GM21619 (cell line): ENCODE results near the gene TMEM138.

Experiments
- ATAC-seq: cut with Tn5 transposase; IDR thresholded peaks from one replicate; pipeline ENCODE4 v1.9.1; 2021; ENCODE audit not compliant: unreplicated experiment

The TMEM138 gene

DNA sequence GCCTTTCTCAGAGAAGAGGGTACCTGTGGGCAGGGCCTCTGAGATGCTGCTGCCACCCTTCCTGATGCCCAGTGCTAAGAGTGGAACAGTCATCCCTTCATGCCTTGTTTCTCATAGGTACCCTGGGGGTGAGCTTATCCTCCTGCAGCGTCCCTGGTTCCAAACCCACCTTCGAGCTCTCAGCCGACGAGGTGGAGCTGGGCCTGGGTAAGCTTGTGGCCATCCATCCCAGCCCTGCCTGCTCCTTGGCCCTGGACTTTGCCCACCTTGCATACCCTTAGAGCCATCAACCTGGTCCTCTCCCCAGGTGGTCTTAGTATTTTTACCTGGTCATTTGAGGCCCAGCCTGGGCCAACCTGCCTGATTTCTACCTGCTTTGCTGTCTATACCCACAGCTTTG, 20.5 kb upstream of the TMEM138 start:
- ATAC-seq: no peak

DNA sequence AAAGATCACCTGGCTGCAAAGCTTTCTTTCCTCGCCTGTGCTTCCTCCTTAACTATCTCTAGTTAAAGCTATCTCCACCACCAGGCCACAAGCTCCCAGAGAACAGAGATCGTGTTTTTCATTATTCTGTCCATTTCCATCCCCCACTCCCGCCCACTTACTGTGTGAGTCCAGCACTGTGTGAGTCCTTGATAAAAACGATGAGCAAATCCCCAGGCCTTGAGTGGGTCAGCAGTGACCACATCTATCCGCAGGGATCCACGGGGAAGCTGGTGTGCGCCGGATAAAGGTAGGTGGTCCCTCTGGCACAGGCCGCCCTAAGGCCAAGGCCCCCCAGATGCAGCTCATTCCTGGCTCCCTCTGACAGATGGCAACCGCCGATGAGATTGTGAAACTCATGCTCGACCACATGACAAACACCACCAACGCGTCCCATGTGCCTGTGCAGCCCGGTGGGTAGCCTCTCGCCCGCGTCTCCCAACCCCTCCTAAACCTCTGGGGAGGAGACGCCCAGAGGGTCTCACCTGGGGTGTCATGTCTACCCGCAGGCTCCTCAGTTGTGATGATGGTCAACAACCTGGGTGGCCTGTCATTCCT, 19.9 kb upstream of the TMEM138 start:
- ATAC-seq: no peak

DNA sequence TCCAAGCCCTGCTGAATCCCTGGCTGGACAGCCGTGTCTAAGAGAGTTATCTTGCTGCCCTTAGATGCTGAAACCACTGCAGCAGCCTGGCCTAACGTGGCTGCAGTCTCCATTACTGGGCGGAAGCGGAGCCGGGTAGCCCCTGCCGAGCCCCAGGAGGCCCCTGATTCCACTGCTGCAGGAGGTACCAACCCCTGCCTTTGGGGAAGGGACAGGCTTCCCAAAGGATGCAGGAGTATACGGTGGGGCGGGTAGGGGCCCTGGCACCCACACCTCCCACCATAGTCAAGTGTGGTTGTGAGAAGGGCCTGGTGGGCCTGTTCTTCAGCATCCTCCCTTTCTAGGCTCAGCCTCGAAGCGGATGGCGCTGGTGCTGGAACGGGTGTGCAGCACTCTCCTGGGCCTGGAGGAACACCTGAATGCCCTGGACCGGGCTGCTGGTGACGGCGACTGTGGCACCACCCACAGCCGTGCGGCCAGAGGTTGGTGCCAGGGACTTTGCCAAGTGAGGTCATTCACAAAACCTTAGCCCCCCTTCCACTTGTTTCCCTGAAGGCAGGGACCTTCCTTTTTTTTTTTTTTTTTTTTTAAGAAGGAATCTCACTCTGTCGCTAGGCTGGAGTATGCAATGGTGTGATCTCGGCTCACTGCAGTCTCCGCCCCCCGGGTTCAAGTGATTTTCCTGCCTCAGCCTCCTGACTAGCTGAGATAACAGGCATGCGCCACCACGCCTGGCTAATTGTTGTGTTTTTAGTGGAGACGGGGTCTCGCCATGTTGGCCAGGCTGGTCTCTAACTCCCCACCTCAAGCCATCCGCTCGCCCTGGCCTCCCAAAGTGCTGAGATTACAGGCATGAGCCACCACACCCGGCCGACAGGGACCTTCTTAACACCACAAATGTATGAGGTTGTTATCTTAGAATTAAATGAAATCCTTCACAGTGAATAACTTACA, 18.1 kb upstream of the TMEM138 start:
- no peak for ATAC-seq

DNA sequence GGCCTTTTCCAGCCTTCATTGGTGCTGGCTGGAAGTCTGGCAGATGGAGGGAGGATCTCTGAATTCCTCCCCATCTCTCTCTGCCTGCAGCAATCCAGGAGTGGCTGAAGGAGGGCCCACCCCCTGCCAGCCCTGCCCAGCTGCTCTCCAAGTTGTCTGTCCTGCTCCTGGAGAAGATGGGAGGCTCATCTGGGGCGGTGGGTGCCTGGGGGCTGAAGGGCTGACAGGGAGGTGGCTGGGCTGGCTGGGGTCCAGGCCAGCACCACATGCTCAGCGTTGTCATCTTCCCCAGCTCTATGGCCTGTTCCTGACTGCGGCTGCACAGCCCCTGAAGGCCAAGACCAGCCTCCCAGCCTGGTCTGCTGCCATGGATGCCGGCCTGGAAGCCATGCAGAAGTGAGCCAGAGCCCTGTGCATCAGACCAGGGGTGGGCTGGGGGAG, 17.0 kb upstream of the TMEM138 start:
- no peak for ATAC-seq

DNA sequence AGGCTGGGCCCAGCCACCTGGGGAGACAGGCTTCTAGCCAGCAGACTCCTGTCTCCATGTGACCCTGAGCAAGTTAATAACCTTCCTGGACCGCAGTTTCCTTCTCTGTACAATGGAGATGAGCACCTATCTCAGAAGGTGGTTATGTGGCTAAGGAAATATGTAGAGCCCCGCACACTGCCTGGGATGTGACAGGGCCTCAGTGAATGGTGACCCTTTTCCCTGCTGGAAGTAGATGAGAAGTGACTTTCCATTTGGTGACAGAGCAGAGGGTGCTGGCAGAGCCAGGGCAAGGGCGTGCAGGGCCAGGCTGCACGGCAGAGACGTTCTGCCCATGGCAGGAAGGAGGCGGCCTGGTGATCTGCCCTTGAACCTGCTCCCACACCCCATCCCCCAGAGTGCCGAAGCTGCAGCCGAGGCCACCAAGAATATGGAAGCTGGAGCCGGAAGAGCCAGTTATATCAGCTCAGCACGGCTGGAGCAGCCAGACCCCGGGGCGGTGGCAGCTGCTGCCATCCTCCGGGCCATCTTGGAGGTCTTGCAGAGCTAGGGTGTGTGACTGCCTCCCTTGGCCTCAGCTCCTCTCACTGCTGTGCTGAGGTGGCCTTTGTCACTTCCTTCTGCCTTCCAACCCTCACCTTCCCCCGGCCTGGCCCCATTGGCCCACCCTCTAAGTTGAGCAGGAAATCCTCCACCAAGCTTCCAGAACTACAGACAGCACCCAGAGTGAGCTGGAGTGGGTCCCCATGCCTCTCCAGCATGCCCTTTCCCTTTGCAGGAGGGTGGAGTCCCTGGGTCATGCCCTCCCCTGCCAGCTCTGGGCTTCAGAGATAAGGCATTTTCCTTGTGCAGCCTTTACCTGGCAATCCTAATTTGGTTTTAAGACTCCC, 16.0 kb upstream of the TMEM138 start:
- no peak for ATAC-seq

DNA sequence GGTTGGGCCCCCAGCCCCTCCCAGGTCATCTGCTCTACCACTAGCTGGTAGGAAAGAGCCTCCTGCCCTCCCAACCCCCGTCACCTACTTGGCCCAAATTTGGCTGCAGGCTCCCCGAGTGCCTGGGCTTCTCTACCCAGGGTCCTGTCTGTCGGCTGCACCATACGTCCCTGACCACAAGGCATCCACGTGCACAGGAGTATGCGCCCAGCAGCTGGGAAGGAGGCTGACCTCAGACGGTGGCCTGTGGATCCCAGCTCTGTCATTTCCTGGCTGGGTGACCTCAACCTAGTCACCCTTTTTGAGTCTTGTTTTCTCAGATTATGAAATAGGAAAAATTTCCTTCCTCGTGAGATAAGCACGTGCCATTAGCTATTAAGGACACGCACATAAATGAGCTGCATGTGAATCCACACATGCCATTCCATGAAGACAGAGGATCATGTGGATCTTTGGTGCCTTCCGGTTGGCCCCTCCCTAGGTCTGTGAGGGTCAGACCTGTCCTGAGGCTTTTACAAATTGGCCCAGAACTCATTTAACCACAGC, 14.2 kb upstream of the TMEM138 start:
- ATAC-seq: no peak

DNA sequence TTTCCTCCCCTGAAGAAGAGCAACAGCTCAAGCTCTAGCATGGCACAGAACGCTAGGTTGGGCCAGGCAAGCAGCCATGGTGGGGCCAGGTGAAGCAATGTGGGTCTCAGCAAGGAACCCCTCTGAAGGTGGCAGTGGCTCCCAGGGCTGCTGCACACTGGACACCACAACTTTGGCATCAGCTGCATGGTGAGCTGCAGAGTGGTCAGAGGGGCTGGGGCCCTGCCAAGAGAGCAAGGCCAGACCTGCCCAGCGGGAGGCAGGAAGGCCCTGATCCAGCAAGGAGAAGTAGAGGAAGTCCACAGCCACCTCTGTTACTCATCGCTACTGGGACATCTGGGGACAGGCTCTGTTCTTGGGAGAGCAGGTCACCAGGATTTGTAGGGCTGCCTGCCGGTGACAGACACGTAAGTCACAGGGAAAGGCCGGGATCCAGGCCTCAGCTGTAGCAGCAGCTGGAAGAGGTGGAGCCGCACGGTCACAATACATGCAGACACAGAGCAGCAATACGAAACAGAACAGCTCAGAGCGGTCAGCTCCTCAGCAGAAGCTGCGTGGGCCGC, 12.9 kb upstream of the TMEM138 start:
- ATAC-seq: no peak

DNA sequence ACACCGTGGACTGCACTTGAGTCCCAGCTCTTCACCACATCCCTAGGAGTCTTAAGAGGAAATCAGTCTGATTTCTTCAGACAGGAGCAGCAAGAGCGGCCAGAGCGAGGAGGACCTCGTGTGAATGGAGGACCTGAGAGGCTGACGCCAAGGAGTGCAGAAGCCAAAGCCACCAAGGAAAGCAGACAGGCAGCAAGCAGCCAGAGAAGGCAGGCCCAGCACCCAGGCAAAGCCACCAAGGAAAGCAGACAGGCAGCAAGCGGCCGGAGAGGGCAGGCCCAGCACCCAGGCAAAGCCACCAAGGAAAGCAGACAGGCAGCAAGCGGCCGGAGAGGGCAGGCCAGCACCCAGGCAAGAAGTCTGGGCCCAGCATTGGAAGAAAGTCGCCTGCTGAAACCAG, 12.3 kb upstream of the TMEM138 start:
- ATAC-seq: no peak

DNA sequence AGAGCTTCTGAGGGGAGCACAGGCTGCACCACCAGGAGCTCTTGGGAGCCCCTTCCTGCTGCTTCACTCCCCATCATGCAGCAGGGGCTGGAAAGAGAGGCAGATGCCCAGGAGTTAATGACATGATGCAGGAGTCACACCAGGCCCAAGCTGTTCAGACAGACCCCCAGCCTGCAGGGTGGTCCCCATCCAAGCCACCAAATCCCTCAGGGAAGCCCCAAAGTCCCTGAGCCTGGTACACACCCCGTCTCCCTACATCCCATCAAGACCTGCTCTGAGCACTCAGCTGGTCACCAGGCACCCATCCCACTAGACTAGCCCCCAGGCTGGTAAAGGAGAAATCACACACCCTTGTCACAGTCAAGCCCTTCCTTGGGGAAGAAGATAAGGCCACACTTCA, 11.8 kb upstream of the TMEM138 start:
- no peak for ATAC-seq

DNA sequence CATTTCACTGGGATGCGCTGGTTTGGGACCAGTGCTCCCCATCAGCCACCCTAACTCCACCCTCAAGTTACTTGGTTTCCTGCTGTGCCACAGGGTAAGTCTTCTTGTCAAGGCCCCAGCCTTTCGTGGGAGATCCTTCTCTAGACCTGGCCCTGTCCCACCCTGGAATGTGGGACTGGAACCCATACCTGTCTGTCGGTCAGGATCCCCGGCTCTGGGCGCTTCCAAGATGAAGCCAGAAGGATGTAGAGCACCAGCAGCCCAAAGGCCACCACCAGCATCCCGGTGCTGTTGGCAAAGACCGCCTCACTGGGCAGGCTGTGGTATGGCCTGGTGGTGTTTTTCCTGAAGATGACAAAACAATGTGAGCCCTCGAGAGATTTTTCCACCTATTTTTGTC, 11.4 kb upstream of the TMEM138 start:
- ATAC-seq: no peak

DNA sequence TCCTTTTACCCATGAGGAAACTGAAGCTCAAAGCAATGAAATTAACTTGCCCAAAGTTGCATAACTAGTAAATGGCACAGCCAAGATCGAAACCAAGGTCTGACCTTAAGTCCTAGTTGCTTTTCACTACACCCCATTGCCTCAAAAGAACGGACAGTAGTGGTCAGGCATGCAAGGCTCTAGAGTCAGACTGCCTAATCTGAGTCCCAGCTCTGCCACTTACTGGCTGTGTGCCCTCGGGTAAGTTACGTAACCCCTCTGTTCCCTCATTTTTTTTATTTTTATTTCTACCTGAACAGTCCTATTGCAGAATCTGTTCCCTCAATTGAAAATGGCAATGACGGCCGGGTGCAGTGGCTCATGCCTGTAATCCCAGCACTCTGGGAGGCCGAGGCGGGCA, 10.1 kb upstream of the TMEM138 start:
- ATAC-seq: no peak

DNA sequence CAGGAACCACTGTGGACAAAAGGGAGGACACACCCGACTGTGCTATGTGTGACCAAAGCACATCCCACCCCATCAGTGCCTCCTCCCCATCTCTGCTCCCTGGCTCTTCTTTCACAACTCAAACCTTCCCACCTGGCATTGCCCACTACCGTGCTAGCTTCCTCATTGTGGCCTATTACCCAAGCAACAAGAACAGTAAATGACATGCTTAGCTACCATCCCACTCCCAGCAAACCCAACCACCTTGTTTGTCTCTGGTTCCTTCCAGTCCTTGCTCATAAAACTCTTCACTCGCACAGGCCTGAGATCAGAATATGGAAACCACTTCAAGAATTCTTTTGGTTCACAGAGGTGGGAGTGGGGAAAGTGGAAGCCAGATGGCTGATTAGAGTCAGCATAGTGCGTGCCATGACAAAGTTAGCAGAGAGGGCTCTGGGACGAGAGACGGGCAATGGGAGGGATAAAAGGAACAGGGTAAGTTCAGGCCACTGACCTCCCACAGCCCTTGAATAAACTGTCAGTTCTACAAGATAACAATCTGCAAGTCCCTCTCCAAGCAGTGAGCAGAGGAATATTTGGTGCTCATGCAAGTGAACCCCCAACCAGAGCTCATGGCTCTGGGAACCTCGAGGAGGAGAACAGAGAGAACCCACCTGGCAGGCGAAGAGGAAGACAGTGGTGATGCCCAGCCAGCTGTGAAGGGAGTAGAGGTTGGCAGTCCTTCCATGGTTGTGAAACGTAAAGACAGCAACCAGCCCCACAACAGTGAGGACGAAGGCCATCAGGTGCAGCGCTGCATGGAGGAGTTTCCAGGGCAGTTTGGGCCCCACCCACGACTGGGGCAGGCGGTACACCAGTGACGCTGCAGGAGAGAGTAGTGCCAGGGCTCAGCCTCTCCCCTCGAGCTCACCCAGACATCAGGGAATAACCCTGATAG, 8.8 kb upstream of the TMEM138 start:
- ATAC-seq: no peak

DNA sequence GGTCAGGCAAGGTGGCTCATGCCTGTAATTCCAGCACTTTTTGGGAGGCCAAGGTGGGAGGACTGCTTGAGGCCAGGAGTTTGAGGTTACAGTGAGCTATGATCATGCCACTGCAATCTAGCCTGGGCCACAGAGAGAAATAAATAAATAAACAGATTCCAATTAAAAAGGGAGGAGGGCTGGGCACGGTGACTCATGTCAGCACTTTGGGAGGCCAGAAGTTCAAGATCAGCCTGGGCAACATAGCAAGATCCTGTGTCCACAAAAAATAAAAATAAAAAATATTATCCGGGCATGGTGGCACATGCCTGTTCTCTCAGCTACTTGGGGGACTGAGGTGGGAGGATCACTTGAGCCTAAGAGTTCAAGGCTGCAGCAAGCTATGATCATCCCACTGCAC, 8.0 kb upstream of the TMEM138 start:
- ATAC-seq: no peak

DNA sequence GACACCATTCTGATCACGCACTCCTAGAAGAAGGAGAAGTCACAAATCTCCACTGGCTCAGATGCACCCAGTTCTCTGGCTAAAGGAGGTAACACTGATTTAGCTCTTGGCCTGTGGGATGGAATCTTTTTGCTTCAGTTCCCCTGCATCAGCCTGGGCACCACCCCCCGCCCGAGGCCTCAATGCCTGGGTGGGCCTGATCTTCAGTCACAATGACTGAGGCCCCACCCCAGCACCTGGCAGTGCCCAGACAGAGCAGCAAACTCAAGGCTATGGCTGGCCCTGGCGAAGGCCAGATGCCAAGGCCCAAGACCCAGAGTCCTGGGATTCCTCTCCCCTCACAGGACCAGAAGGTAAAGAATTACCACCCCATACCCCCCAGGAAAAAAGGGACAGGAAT, 5.5 kb upstream of the TMEM138 start:
- ATAC-seq: no peak

DNA sequence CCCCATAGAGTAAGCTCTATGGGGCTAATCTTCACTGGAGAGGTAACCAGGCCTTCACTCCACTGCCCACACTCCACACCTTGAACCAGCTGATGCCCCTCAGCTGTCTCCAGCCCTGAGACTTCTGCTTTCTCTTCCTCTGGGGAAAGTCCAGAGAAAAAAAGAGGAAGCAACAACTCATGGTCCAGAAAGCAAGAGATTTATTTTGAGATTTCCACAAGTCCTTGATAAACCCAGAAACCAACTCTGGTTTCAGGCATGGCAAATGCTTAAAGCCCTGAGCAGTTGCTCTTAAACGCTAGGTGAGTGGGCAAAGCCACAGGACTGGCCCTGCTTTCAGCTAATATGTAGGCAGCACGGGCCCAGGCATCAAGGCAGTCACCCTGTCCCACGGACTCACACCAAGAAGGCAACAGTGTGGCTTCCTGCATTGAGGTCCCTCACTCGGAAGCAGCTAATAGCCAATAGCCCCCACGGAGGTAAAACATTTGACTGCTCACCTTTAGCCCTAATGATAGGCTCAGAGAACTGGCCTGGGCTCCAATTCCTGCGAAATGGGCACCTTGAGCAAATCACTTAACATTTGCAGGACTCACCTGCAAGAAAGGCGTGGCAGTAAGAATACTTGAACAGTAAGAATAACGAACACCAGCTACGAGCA, 4.8 kb upstream of the TMEM138 start:
- ATAC-seq: peak; percentile 36

DNA sequence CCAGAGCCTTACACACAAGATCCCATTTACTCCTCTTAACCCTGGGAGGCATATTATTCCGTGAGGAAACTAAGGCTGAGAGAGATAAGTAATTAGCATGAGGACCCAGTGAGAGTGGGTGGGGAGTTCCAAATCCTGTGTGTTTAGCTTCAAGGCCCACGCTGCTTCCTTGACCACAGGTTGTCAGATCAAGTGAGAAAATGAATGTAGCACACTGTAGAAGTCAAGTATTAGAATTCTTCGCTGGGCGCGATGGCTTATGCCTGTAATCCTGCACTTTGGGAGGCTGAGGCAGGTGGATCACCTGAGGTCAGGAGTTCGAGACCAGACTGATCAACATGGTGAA, 4.3 kb upstream of the TMEM138 start:
- ATAC-seq: no peak

DNA sequence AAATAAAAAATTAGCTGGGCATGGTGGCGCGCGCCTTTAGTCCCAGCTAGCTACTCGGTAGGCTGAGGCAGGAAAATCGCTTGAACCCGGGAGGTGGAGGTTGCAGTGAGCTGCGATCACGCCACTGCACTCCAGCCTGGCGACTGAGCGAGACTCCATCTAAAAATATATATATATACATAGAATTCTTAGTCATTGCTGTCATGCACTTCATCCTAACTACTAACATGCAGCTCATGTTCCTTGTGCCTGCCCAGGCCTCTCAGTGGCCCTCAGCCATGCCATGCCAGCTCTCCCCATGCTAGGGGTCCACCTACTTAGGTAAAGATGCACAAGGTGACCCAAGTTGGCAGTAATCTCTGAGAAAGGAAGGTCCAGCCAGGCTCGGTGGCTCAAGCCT, 3.6 kb upstream of the TMEM138 start:
- ATAC-seq: no peak

DNA sequence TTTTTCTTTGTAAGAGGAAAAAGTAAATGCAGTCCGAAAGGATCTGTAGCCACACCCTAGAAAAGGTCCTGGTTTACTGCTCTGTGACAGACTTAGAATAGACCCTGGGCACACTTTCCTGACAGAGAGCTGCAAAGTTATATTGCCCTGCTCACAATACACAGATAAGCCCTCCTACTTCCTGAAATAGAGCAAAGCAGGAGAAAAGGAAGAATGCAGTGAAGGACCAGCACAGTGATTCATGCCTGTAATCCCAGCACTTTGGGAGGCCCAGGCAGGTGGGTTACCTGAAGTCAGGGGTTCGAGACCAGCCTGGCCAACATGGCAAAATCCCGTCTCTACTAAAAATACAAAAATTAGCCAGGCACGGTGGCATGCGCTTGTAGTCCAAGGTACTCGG, 2.7 kb upstream of the TMEM138 start:
- ATAC-seq: no peak

DNA sequence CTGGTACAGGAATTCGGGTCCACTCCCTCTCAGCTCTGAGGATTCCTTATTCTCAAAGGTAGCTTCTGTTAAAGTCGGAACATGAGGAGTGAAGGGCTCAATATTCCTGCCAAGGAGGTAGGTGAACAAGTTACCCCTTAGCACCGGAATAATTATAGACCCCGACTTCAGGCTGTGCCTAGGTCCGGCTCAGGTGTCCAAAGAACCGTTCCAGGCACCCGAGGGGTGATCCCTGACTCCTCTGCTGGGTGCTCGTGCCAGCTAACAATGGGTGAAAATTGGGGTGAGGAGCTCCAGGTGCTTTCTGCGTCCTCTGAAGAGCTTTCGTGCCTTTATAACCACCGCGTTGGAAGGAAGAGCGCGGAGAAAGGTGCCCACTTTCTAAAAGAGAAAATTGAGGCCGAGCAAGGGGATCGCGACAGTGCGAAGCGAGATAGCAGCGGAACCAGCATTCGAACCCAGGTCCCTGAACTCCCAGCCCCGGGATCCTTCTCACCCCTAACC, 885 bp upstream of the TMEM138 start:
- ATAC-seq: no peak
